ENCODE results near the gene KIF1B. TPM values are rescaled to one million over a fixed set of nuclear protein-coding genes. Genes with fewer than 3 reads are reported as not detected.

Gene KIF1B
- total and polyA plus RNA-seq, 10 of the 15 experiments (the other 5 are each of a cell fraction or from before 2014, with no cell fraction given) = 2.1 to 16.5 (median 8.7) TPM

GRCh38 chr1:10216090-10216749 is 5.8 kb downstream of the KIF1B start:
- Histone ChIP-seq H3K4me1 (ENCODE audit: control insufficient read depth, insufficient read depth, low read length) (peaks cover 10% of the 10 kb centered on the region; the same call in 1 of the 2 replicates), H3K36me3 (ENCODE audit: control insufficient read depth in 2 of 2, insufficient read depth in 2 of 2, low read length in 1 of 2) (no peaks in the 10 kb centered on the region), H3K9ac (ENCODE audit: control insufficient read depth, insufficient read depth, low read length) (no peak overlapping the region), H3K27me3 (replicated peaks in 1 of 2; ENCODE audit: control insufficient read depth in 2 of 2, insufficient read depth in 2 of 2, low read length in 1 of 2) (no peaks in the 10 kb centered on the region), H3K9me3 (replicated peaks; ENCODE audit: control insufficient read depth, insufficient read depth, low read length) (no peaks in the 10 kb centered on the region), H2AFZ (ENCODE audit: control insufficient read depth, low read depth, low read length) (no peak overlapping the region), H4K20me1 (ENCODE audit: control insufficient read depth, insufficient read depth) (no peaks in the 10 kb centered on the region), H3K4me3 (peak overlapping the region; percentile 40; the same call in 1 of the 2 replicates), H3K79me2 (ENCODE audit: control insufficient read depth, insufficient read depth, low read length) (peaks cover 16% of the 10 kb centered on the region), H3K4me2 (ENCODE audit: control insufficient read depth, insufficient read depth) (peak overlapping the region; percentile 19), H3K27ac (ENCODE audit: control insufficient read depth, insufficient read depth) (0 out of 2 replicates have a peak overlapping the region, but pooled peaks have one; percentile 17)
- RAD21 ChIA-PET (ENCODE audit: unreplicated experiment) = interaction anchor here (0.6 to 2.1 kb wide), 4 partner anchors 20 to 70 kb away, joined by 3 to 8 read pairs (median 4); no protein-coding TSS in a partner anchor
- DNase-seq (ENCODE audit: low read depth, low spot score) (no peak), ATAC-seq (peak; percentile 61), FAIRE-seq (peak; percentile 59)
- BruUV-seq (replicated peaks) = no TSS peak
- SMC1A ChIA-PET (ENCODE audit: uncharacterized antibody, unreplicated experiment) = interaction anchor here (0.5 to 5.5 kb wide), 15 partner anchors 12 to 421 kb away, joined by 3 to 22 read pairs (median 3); no protein-coding TSS in a partner anchor
- in situ Hi-C loops (cut with MboI) = no loop called here
- intact Hi-C loops (cut with micrococcal nuclease; ENCODE audit: unreplicated experiment) = no loop called here
- POLR2A ChIA-PET = interaction anchor here (0.6 to 1.3 kb wide), 6 partner anchors 12 to 416 kb away, joined by 3 to 7 read pairs (median 4); no protein-coding TSS in a partner anchor
- CTCF ChIA-PET = interaction anchor here (0.7 to 4.1 kb wide), 12 partner anchors 20 to 590 kb away, joined by 3 to 11 read pairs (median 3); partner anchors contain the start of genes LZIC and NMNAT1
- 34% methylated on average over 7 of the region's 7 CpGs for WGBS (ENCODE audit: insufficient coverage, insufficient replicate concordance, low lambda C conversion rate, missing lambda C conversion rate)
- TF ChIP-seq NBN (IDR thresholded peaks at IDR 0.05) = no peak
- TF ChIP-seq IRF5 (IDR thresholded peaks at IDR 0.05; ENCODE audit: borderline replicate concordance) = no peak
- no peak for TF ChIP-seq EGR1 (IDR thresholded peaks at IDR 0.05; ENCODE audit: borderline replicate concordance in 1 of 2, low read depth in 2 of 2, low read length in 2 of 2)
- TF ChIP-seq NFIC (IDR thresholded peaks at IDR 0.05; ENCODE audit: low read depth, low read length) = no peak
- TF ChIP-seq JUNB (IDR thresholded peaks at IDR 0.05) = peak; percentile 12; the same call in 1 of the 2 replicates
- no peak for TF ChIP-seq ELK1 (IDR thresholded peaks at IDR 0.05; ENCODE audit: low read depth, low read length)
- no peak for TF ChIP-seq CHD1 (IDR thresholded peaks at IDR 0.05; ENCODE audit: low read depth, low read length)
- TF ChIP-seq EP300 (IDR thresholded peaks at IDR 0.05; ENCODE audit: borderline replicate concordance in 1 of 2, control insufficient read depth in 1 of 2, low read depth in 2 of 2, low read length in 2 of 2) = no peak
- TF ChIP-seq SPI1 (IDR thresholded peaks at IDR 0.05; ENCODE audit: borderline replicate concordance, insufficient read depth, low read depth, low read length) = peak; percentile 43; the same call in 1 of the 2 replicates
- TF ChIP-seq E4F1 (IDR thresholded peaks at IDR 0.05; ENCODE audit: borderline replicate concordance, partially characterized antibody) = no peak
- no peak for TF ChIP-seq BCLAF1 (IDR thresholded peaks at IDR 0.05)
- TF ChIP-seq MYC (IDR thresholded peaks at IDR 0.05; ENCODE audit: insufficient read depth, insufficient read length, insufficient replicate concordance, low read length, severe bottlenecking) = no peak
- TF ChIP-seq IKZF2 (IDR thresholded peaks at IDR 0.05) = 0 out of 4 replicates have a peak, but pooled peaks have one; percentile 47 to 51
- 0 out of 2 replicates have a peak, but pooled peaks have one; percentile 27 for TF ChIP-seq IKZF1 (conservative IDR thresholded peaks at IDR 0.05)
